ENCODE measurements around the gene MRPL43. TPM values are rescaled to one million over a fixed set of nuclear protein-coding genes. Genes with fewer than 3 reads are reported as not detected.

Gene MRPL43
- total and polyA plus RNA-seq, 5 experiments from 2014 or later: 64.9 to 136 (median 117) TPM

DNA sequence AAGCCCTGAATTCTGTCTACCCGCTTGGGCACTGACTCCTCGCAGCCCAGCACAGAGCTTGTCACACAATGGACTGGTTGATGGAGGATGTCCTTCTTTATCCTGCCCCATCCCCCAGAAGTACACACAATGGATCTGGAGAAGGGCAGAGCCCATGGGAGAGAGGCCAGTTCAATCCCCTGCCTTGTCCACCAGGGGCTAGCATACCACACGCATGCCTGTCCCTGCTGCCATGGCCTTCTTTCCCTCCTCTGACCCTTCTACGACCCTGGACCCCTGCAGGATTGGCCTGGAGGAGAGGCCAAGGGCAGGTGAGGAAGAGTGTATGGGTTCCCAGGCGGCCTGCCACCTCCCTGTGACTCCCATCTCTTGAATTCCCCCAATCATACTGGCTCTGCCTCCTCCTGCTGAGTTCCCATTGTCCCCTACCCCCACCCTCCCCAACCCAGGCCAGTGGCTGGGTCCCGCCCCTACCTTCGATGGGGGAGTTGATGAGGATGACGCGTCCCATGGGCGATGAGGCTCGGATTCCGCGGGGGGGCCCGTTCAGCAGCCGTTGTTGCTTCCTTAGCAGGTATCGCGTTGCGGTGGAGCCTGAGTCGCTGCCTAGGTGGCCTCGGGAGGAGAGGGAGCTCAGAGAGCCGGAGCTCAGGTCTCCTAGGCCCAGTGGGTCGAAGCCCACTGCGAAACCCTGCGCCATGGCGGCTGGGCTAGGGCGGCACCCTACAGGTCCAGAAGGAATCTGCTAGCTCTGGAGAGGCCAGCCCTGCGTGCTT is 42.4 kb upstream of the MRPL43 start:
- Mint-ChIP-seq H3K36me3 (no peaks in the 10 kb centered on the region), H3K27ac (peak overlapping the region in 3 of 10 donors; percentile 8 to 48 (median 38)), H3K27me3 (peaks cover 0 to 3% (median 0%) of the 10 kb centered on the region in 5 donors), H3K4me1 (peaks cover 15 to 26% (median 19%) of the 10 kb centered on the region in 4 donors), H3K4me3 (peak overlapping the region in 4 of 10 donors; percentile 7 to 86 (median 41)), H3K9me3 (no peaks in the 10 kb centered on the region)
- ATAC-seq: no peak
- DNase-seq: no peak
- POLR2A ChIA-PET: interaction anchor here (3.2 kb wide), 1 partner anchor 31 kb away, joined by 34 read pairs; the partner anchor contains the start of gene LZTS2

DNA sequence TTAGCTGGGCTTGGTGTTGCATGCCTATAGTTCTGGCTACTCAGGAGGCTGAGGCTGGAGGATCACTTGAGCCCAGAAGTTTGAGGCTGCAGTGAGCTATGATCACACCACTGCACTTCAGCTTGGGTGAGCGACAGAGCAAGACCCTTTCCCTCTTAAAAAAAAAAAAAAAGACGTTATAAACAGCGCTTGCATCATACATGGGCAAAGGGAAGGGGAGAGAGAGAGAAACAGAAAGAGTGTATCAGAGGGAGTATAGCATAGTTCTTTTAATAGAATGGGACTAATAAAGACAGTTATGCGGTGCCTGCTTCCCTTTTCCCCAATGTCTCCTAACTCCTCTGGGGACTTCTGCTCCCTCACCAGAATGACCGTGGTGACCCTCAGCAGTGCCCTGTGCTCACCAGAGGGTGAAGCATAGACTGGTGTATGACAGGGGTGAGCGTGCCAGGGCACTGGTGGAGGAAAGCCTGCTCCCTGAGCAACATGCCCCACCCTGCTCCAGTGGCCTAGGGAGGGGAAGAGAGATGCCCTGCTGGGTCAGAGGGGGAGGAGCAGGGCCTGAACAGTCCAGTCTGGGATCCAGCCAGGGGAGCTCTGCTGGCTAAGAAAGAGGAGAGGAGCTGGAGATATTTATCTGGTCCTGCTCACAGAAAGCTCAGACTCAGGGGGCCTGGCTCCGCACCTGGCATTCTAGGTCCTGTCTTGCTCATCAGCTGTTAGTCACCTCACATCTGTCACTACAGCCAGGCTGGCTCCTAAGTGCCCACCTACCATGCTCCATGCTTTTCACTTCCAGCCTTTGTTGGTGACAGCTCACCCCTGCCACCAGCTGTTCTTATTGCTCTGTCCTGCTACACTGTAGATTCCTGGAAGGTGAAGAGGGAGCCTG is 41.4 kb upstream of the MRPL43 start:
- no peaks in the 10 kb centered on the region for H3K9me3 Mint-ChIP-seq
- ATAC-seq: no peak
- no peaks in the 10 kb centered on the region for H3K36me3 Mint-ChIP-seq
- peak overlapping the region in 2 of 10 donors; percentile 29 to 63 for H3K4me3 Mint-ChIP-seq
- peaks cover 0 to 3% (median 0%) of the 10 kb centered on the region in 5 donors for H3K27me3 Mint-ChIP-seq
- peak overlapping the region in 1 of 10 donors; percentile 50 for H3K27ac Mint-ChIP-seq
- H3K4me1 Mint-ChIP-seq: peaks cover 15 to 26% (median 18%) of the 10 kb centered on the region in 4 donors
- POLR2A ChIA-PET: interaction anchor here (0.8 kb wide), 1 partner anchor 31 kb away, joined by 3 read pairs; no protein-coding TSS in a partner anchor
- no peak for DNase-seq

DNA sequence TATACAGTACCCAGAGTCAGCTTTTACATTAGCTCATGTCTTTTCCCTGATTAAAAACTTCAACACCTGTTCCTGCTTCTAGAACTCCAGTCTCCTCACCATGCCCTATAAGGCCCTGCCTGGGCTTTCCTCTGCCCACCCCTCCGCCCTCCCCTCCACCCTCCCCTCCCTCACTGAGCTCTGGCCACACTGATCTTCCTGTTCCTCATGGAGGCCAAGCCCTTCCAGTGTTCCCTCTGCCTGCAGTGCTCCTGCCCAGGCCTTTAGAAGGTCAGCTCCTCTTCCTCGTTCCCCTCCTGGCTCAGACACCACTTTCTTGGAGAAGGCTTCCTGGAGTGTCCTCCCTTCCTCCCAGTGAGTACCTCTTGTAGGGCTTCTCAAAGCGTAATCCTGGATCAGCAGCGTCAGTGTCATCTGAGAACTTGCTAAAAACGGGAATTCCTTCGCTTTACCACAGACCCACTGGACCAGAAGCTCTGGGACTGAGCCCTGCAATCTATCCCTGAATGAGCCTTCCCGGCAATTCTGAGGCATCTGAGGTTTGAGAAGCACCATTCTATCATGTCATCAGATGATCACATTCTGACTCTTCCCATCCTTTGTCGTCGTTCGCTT is 39.9 kb upstream of the MRPL43 start:
- H3K9me3 Mint-ChIP-seq: no peaks in the 10 kb centered on the region
- peaks cover 5 to 19% (median 8%) of the 10 kb centered on the region in 4 donors for H3K4me1 Mint-ChIP-seq
- no peaks in the 10 kb centered on the region for H3K36me3 Mint-ChIP-seq
- ATAC-seq (no peak), DNase-seq (no peak)
- POLR2A ChIA-PET: interaction anchor here (0.6 kb wide), 1 partner anchor 13 kb away, joined by 3 read pairs; no protein-coding TSS in a partner anchor
- H3K4me3 Mint-ChIP-seq: no peak overlapping the region
- H3K27me3 Mint-ChIP-seq: peaks cover 0 to 3% (median 2%) of the 10 kb centered on the region in 5 donors
- H3K27ac Mint-ChIP-seq: no peak overlapping the region

DNA sequence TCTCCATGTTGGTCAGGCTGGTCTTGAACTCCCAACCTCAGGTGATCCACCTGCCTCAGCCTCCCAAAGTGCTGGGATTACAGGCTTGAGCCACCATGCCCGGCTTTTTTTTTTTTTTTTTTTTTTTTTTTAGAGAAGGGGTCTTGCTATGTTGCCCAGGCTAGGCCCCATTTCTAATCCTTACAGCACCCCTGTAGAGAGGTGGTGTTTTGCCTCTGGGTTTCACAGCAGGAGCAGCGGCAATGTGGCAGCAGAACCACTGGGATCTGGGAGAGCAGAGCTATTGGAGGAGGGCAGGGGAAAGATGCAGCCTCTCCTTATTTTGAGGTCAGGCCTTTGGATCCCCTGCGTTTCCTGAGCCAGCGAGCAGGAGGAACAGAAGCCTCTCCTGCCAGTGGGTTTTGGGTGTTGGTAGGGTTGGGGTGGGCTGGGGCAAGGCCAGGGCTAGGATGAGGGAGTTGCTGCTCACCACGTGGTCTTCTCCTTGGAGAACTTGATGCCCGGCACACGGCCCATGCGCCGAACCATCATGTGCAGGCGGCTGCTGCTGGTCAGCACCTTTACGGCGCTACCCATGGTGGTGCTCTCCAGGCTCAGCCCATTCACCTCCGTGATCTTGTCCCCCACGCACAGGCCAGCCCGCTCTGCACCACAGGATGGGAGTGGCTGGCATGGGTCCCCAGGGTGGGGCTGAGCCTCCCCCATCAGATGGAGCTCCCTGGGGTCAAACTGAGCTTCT is 35.8 kb upstream of the MRPL43 start:
- Mint-ChIP-seq H3K36me3 (no peaks in the 10 kb centered on the region), H3K9me3 (no peaks in the 10 kb centered on the region), H3K4me3 (no peak overlapping the region), H3K4me1 (peaks cover 2 to 6% (median 4%) of the 10 kb centered on the region in 4 donors), H3K27me3 (peaks cover 4 to 39% (median 23%) of the 10 kb centered on the region in 5 donors), H3K27ac (no peak overlapping the region)
- DNase-seq (no peak), ATAC-seq (no peak)
- POLR2A ChIA-PET: interaction anchor here (0.7 kb wide), 1 partner anchor 71 kb away, joined by 7 read pairs; no protein-coding TSS in a partner anchor

DNA sequence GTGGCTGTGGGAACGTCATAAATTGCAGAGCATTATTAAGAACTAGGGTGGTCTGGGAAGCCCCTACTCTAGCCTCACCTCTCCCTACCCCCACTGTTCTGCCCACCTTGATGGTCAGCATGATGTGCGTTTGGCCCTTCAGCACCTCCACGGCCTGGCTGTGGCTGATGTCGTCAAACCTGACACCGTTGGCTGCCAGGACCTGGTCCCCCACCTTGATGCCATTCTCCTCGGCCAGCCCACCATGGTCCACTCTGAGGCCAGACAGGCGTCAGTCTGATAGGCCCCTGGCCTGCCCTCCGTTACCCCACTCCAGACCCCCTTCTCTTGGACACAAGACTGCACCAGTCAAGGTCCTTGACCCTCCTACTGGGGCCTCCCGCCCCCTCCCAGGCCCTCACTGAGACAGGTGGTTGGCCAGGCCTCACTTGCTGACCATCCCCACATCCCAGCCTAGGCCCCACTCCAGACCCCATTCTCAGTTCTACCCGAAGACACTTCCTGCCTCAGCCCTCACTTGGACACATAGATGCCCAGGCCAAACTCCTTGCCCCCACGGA is 34.5 kb upstream of the MRPL43 start:
- no peaks in the 10 kb centered on the region for H3K9me3 Mint-ChIP-seq
- H3K4me1 Mint-ChIP-seq: peaks cover 2 to 6% (median 4%) of the 10 kb centered on the region in 4 donors
- H3K27ac Mint-ChIP-seq: no peak overlapping the region
- POLR2A ChIA-PET: no interaction called here
- no peak overlapping the region for H3K4me3 Mint-ChIP-seq
- H3K36me3 Mint-ChIP-seq: no peaks in the 10 kb centered on the region
- ATAC-seq (no peak), DNase-seq (no peak)
- peaks cover 8 to 53% (median 27%) of the 10 kb centered on the region in 5 donors for H3K27me3 Mint-ChIP-seq

DNA sequence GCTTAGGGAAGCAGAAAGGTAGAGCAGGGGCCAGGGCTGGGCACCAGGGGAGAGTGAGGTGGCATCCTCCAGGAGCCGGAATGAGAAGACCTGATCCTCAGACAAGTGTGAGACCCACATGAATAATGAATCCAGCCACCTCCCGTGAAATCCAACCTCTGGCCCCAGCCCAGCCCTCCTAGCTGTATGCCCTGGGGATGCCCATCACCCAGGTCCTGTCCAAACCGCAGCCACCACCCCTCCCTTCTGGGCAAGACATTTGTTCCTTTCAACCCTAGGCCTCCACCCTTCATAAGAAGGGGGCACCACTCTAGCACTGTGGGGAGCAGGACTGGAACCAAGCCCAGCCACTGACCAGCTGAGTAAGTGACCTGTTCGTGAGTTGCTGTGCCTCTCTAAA is 33.9 kb upstream of the MRPL43 start:
- peaks cover 8 to 58% (median 32%) of the 10 kb centered on the region in 5 donors for H3K27me3 Mint-ChIP-seq
- ATAC-seq (no peak), DNase-seq (no peak)
- peaks cover 2 to 6% (median 4%) of the 10 kb centered on the region in 4 donors for H3K4me1 Mint-ChIP-seq
- H3K4me3 Mint-ChIP-seq: no peak overlapping the region
- POLR2A ChIA-PET: no interaction called here
- H3K36me3 Mint-ChIP-seq: no peaks in the 10 kb centered on the region
- no peaks in the 10 kb centered on the region for H3K9me3 Mint-ChIP-seq
- H3K27ac Mint-ChIP-seq: no peak overlapping the region

DNA sequence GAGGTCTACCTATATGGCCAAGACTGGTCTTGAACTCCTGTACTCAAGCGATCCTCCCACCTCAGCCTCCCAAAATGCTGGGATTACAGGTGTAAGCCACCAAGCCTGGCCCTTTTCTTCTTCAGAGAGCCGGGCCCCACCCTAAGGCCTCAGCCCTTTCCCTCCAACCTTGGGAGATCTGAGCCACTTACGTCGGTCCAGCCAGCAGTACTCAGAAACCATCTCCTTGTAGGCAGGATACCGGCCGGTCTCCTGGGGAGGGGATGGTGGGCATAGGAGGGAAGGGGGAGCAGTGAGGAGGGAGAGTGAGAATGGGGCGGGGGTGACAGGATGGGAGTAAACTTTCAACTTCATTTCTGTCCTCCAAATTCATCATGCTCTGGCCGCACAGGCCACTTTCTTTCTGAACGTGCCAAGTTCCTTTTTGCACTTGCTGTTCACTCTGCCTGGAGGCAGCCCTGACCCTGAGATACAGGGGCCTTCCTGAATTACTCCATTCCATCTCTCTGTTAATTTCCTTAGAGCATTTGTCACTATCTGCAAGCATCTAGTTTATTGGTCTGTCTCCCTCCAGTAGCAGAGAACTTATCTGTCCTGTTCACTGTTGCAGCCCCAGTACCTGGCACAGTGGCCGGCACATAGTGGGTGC is 33.3 kb upstream of the MRPL43 start:
- POLR2A ChIA-PET: no interaction called here
- ATAC-seq: no peak
- DNase-seq: no peak
- Mint-ChIP-seq H3K4me1 (peaks cover 2 to 6% (median 4%) of the 10 kb centered on the region in 4 donors), H3K27ac (no peak overlapping the region), H3K9me3 (no peaks in the 10 kb centered on the region), H3K27me3 (peaks cover 8 to 65% (median 37%) of the 10 kb centered on the region in 5 donors), H3K4me3 (no peak overlapping the region), H3K36me3 (no peaks in the 10 kb centered on the region)

DNA sequence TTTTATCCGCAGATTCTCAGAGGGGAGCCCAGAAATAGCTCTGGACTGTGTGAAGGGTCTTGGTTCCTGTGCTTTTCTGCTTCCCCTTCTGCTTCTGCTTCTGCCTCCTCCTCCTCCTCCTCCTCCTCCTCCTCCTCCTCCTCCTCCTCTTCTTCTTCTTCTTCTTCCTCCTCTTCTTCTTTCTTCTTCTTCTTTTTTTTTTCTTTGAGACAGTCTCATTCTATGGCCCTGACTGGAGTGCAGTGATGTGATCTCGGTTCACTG is 32.1 kb upstream of the MRPL43 start:
- Mint-ChIP-seq H3K27me3 (peaks cover 8 to 77% (median 46%) of the 10 kb centered on the region in 5 donors), H3K27ac (no peak overlapping the region), H3K36me3 (no peaks in the 10 kb centered on the region), H3K4me1 (peaks cover 5 to 9% (median 7%) of the 10 kb centered on the region in 4 donors), H3K4me3 (peak overlapping the region in 2 of 10 donors; percentile 5 to 50), H3K9me3 (no peaks in the 10 kb centered on the region)
- ATAC-seq (no peak), DNase-seq (no peak)
- POLR2A ChIA-PET: interaction anchor here (1.8 to 3.5 kb wide), 2 partner anchors 12 to 24 kb away, joined by 5 to 15 read pairs; partner anchors contain the start of genes PDZD7 and SFXN3

DNA sequence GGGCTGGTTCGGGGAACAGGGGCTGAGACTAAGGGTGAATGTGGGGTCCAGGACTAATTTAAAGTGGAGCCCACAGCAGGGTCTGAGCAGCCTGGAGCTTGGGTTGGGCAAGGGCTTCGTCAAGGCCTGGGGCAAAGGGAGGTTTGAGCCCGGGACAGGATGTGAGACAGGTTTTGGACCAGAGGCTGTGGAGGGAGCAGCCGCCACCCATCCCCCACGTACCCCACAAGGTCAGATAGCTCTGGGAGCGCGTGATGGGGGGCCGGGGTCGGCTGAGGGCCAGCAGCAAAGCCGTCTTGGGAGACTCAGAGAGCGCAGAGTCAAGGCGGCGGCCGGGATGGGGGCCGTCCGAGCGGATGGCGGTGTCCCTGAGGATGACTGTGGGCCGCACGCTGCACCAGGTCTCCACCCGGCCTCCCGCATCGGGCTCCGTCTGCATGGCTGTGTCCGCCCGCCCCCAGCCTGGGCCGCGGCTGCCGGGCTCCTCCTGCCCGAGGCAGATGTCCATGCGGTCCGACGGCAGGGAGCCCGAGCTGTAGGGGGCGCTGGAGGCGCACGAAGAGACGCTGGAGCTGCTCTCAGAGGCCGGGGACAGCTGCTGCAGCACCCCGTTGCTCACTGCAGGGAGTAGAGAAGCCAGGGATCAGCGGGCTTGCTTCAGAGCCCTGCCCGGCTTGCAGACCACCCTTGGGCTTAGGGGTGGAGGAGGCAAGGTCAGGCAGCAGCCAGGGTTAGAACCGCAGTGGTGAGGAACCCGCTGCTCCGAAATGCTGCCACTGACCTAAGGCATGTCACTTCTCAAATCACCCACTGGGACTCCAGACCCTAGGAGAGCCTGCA is 31.5 kb upstream of the MRPL43 start:
- no peaks in the 10 kb centered on the region for H3K36me3 Mint-ChIP-seq
- H3K27me3 Mint-ChIP-seq: peaks cover 8 to 82% (median 49%) of the 10 kb centered on the region in 5 donors
- peak overlapping the region in 2 of 10 donors; percentile 5 to 24 for H3K4me3 Mint-ChIP-seq
- POLR2A ChIA-PET: interaction anchor here (1.1 to 3.5 kb wide), 3 partner anchors 13 to 24 kb away, joined by 3 to 15 read pairs (median 5); partner anchors contain the start of genes LZTS2, PDZD7 and SFXN3
- peaks cover 7 to 14% (median 11%) of the 10 kb centered on the region in 4 donors for H3K4me1 Mint-ChIP-seq
- DNase-seq: peak; percentile 40 to 84 (median 56)
- H3K27ac Mint-ChIP-seq: peak overlapping the region in 1 of 10 donors; percentile 43
- peak; percentile 84 to 87 for ATAC-seq
- H3K9me3 Mint-ChIP-seq: no peaks in the 10 kb centered on the region

DNA sequence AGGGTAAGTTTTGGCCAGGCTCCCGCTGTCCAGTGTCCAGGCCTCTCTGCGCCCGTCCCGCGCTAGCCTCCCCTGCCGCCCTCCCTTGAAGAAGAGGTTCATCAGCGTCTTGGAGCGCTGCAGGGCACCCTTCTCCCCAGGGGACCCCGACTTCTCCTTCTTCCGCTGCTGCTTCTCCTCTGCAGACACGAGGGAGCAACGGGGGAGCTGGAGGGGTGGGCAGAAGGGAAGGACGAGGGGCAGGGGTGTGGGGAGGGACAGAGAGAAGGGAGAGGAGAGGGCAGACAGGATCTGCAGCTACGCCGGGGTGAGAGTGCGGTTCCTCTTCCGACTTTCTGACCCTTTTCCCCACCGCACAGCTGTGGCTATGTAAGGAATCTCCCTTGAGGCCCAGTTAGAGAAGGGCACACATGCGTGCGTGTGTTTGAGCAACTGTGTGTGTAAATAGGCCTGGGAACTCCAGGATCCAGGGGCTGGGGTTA is 30.9 kb upstream of the MRPL43 start:
- DNase-seq (no peak), ATAC-seq (no peak)
- H3K9me3 Mint-ChIP-seq: no peaks in the 10 kb centered on the region
- POLR2A ChIA-PET: interaction anchor here (1.1 to 4.7 kb wide), 4 partner anchors 13 to 25 kb away, joined by 3 to 36 read pairs (median 10); partner anchors contain the start of genes LZTS2, PDZD7 and SFXN3
- peak overlapping the region in 1 of 10 donors; percentile 24 for H3K4me3 Mint-ChIP-seq
- peak overlapping the region in 1 of 10 donors; percentile 43 for H3K27ac Mint-ChIP-seq
- peaks cover 8 to 88% (median 52%) of the 10 kb centered on the region in 5 donors for H3K27me3 Mint-ChIP-seq
- H3K4me1 Mint-ChIP-seq: peaks cover 10 to 18% (median 15%) of the 10 kb centered on the region in 4 donors
- no peaks in the 10 kb centered on the region for H3K36me3 Mint-ChIP-seq
